IMR-90 (cell line): Measurements from ENCODE around the gene RPTOR. TPM values are rescaled to one million over a fixed set of nuclear protein-coding genes. Genes with fewer than 3 reads are reported as not detected.
A peak's percentile ranks its signal among the peaks of the same experiment; 100 is the strongest.

Experiments used
- ATAC-seq: fragments of 200-7000 bp; cut with Tn5 transposase; 2 replicates; pipeline ENCODE4 v1.9.1; 2020; ENCODE audit warnings: low read depth, mild to moderate bottlenecking, moderate library complexity
- BruUV-seq: library from RNA; stranded (reverse); fragments of 400-500 nt; replicated peaks from 2 replicates; lab custom pipeline; 2021; lab: Mats Ljungman, UMichigan
- CTCF ChIA-PET: fragments of 300-600 bp; formaldehyde crosslinking; extraction: SDS; loops from one replicate; lab custom pipeline; 2021; ENCODE audit warnings: antibody characterized with exemption; lab: Yijun Ruan, JAX
- POLR2A ChIA-PET: fragments of 300-600 bp; sonication (Branson Sonifier 250); formaldehyde crosslinking; loops from one replicate; lab custom pipeline; 2022; ENCODE audit warnings: antibody characterized with exemption; ENCODE audit not compliant: unreplicated experiment; lab: Charles Lee
- DNase-seq: peaks from one replicate; pipeline ENCODE4 v3.0.0; 2013
- H2AFZ ChIP-seq: replicated peaks from 2 replicates; pipeline ENCODE3; 2013; ENCODE audit warnings: low read length, mild to moderate bottlenecking; ENCODE audit not compliant: poor library complexity
- H2AK5ac ChIP-seq: 2 replicates; pipeline ENCODE4 v1.6.1; 2013; ENCODE audit warnings: low read depth, low read length, inconsistent platforms
- H2AK9ac ChIP-seq: replicated peaks from 2 replicates; pipeline ENCODE3; 2013; ENCODE audit warnings: mild to moderate bottlenecking, low read depth, low read length, moderate library complexity; ENCODE audit not compliant: poor library complexity
- H2BK120ac ChIP-seq: 2 replicates; pipeline ENCODE4 v1.6.1; 2013; ENCODE audit warnings: low read depth, low read length, inconsistent platforms
- H2BK15ac ChIP-seq: 3 replicates; pipeline ENCODE4 v1.6.1; 2013; ENCODE audit warnings: low read depth, low read length, inconsistent platforms
- H2BK20ac ChIP-seq: 2 replicates; pipeline ENCODE4 v1.6.1; 2013; ENCODE audit warnings: low read depth, mild to moderate bottlenecking, inconsistent platforms, low read length, moderate library complexity
- H2BK5ac ChIP-seq: 2 replicates; pipeline ENCODE4 v1.6.1; 2013; ENCODE audit warnings: mild to moderate bottlenecking, low read depth, low read length, inconsistent platforms; ENCODE audit not compliant: poor library complexity, severe bottlenecking
- H3K14ac ChIP-seq: replicated peaks from 2 replicates; pipeline ENCODE4 v1.6.1; 2013; ENCODE audit warnings: low read depth, low read length, inconsistent platforms
- H3K18ac ChIP-seq: 2 replicates; pipeline ENCODE4 v1.6.1; 2013; ENCODE audit warnings: low read depth, low read length, control low read depth
- H3K23ac ChIP-seq: 2 replicates; pipeline ENCODE4 v1.6.1; 2013; ENCODE audit warnings: low read depth, low read length, inconsistent platforms
- H3K27ac ChIP-seq: 2 replicates; pipeline ENCODE4 v1.5.1; 2013; ENCODE audit warnings: mild to moderate bottlenecking, control low read depth, low read length; ENCODE audit not compliant: insufficient read depth
- H3K27me3 ChIP-seq: 2 replicates; pipeline ENCODE4 v1.6.1; 2013; ENCODE audit warnings: low read length; ENCODE audit not compliant: control insufficient read depth, insufficient read depth
- H3K36me3 ChIP-seq: 2 replicates; pipeline ENCODE4 v1.6.1; 2013; ENCODE audit warnings: low read length, mixed read lengths; ENCODE audit not compliant: control insufficient read depth, insufficient read depth
- H3K4ac ChIP-seq: 2 replicates; pipeline ENCODE4 v1.6.1; 2013; ENCODE audit warnings: low read depth, low read length, inconsistent platforms
- H3K4me1 ChIP-seq: 2 replicates; pipeline ENCODE4 v1.6.1; 2013; ENCODE audit warnings: low read length, mixed read lengths; ENCODE audit not compliant: control insufficient read depth, insufficient read depth
- H3K4me2 ChIP-seq: 2 replicates; pipeline ENCODE4 v1.6.1; 2013; ENCODE audit warnings: low read depth, mild to moderate bottlenecking, control low read depth, low read length, moderate library complexity
- H3K4me3 ChIP-seq: 2 replicates; pipeline ENCODE4 v1.5.1; 2013; ENCODE audit warnings: low read depth, mild to moderate bottlenecking, control low read depth, low read length, moderate library complexity; ENCODE audit not compliant: insufficient read depth
- H3K56ac ChIP-seq: 2 replicates; pipeline ENCODE4 v1.6.1; 2013; ENCODE audit warnings: low read length, inconsistent platforms; ENCODE audit not compliant: insufficient read depth; ENCODE audit errors: extremely low read depth
- H3K79me1 ChIP-seq, 2 experiments: 2 replicates each; pipeline ENCODE4 v1.6.1; 2013; ENCODE audit warnings: low read length in 2 of 2, inconsistent platforms in 1 of 2, low read depth in 1 of 2
- H3K9ac ChIP-seq: 2 replicates; pipeline ENCODE4 v1.6.1; 2013; ENCODE audit warnings: low read depth, low read length, control low read depth
- H3K9me1 ChIP-seq: 2 replicates; pipeline ENCODE4 v1.6.1; 2013; ENCODE audit warnings: low read length, inconsistent platforms; ENCODE audit not compliant: insufficient read depth
- H3K9me3 ChIP-seq: 2 replicates; pipeline ENCODE4 v1.6.1; 2013; ENCODE audit warnings: low read length; ENCODE audit not compliant: control insufficient read depth, insufficient read depth
- H4K20me1 ChIP-seq: 2 replicates; pipeline ENCODE4 v1.6.1; 2013; ENCODE audit warnings: low read length, inconsistent platforms; ENCODE audit not compliant: insufficient read depth
- H4K5ac ChIP-seq: 2 replicates; pipeline ENCODE4 v1.6.1; 2013; ENCODE audit warnings: mild to moderate bottlenecking, low read depth, low read length, control low read depth
- H4K8ac ChIP-seq, 2 experiments: 2 replicates each; pipeline ENCODE4 v1.6.1; 2013; ENCODE audit warnings: low read depth in 2 of 2, low read length in 2 of 2, control low read depth in 1 of 2, inconsistent platforms in 1 of 2
- H4K91ac ChIP-seq: 2 replicates; pipeline ENCODE4 v1.6.1; 2013; ENCODE audit warnings: low read depth, low read length, inconsistent platforms; ENCODE audit not compliant: insufficient read depth
- FOS ChIP-seq: fragments of 150-350 bp; IDR thresholded peaks from 2 replicates; pipeline ENCODE4 v1.6.1; 2016; ENCODE audit warnings: low read depth, low read length
- NFE2L2 ChIP-seq: fragments of 150-350 bp; IDR thresholded peaks from 2 replicates; pipeline ENCODE4 v1.6.1; 2016; ENCODE audit warnings: low read depth, mild to moderate bottlenecking, low read length
- RCOR1 ChIP-seq: IDR thresholded peaks from 2 replicates; pipeline ENCODE4 v1.6.1; 2012; ENCODE audit warnings: mild to moderate bottlenecking, low read length, improper control_type of control experiment; ENCODE audit not compliant: insufficient replicate concordance
- WGBS, 2 experiments: methylation state at CpG; one replicate each; pipeline versions ENCODE4 v1.1.5 to v1.1.7; 2013; ENCODE audit warnings: missing lambda C conversion rate in 2 of 2; ENCODE audit not compliant: insufficient read length in 1 of 2; ENCODE audit errors: extremely low coverage in 2 of 2; 5-methylcytosine and 5-hydroxymethylcytosine counted together
- dilution Hi-C: fragments of 300-500 bp; cut with HindIII; formaldehyde crosslinking; loops from one replicate; pipeline ENCODE4 v1.14.3; 2018; ENCODE audit warnings: low sequenced_read_pairs; ENCODE audit not compliant: unreplicated experiment
- in situ Hi-C: fragments of 300-500 bp; cut with MboI; formaldehyde crosslinking; loops from 3 replicates; pipeline ENCODE4 v1.14.3; 2019; ENCODE audit warnings: low sequenced_read_pairs, inconsistent platforms, mixed read lengths
- intact Hi-C: fragments of 100-400 bp; cut with micrococcal nuclease; formaldehyde crosslinking; loops from 2 replicates; pipeline ENCODE4 v1.10.0; 2022
- polyA plus RNA-seq, 3 experiments: library from polyadenylated mRNA; depleted of rRNA; stranded (reverse); fragments of >200 nt; gene quantifications; 2 replicates each; pipeline ENCODE4 v1.2.3, GENCODE V29; 2012; ENCODE audit warnings: low replicate concordance in 1 of 3
- total RNA-seq: library from RNA; depleted of rRNA; stranded (reverse); fragments of >200 nt; gene quantifications from 2 replicates; pipeline ENCODE4 v1.2.3, GENCODE V29; 2012

RPTOR gene
- total and polyA plus RNA-seq, 2 of the 4 experiments (the other 2 are of a cell fraction), result 10.8 to 14.7 TPM

DNA sequence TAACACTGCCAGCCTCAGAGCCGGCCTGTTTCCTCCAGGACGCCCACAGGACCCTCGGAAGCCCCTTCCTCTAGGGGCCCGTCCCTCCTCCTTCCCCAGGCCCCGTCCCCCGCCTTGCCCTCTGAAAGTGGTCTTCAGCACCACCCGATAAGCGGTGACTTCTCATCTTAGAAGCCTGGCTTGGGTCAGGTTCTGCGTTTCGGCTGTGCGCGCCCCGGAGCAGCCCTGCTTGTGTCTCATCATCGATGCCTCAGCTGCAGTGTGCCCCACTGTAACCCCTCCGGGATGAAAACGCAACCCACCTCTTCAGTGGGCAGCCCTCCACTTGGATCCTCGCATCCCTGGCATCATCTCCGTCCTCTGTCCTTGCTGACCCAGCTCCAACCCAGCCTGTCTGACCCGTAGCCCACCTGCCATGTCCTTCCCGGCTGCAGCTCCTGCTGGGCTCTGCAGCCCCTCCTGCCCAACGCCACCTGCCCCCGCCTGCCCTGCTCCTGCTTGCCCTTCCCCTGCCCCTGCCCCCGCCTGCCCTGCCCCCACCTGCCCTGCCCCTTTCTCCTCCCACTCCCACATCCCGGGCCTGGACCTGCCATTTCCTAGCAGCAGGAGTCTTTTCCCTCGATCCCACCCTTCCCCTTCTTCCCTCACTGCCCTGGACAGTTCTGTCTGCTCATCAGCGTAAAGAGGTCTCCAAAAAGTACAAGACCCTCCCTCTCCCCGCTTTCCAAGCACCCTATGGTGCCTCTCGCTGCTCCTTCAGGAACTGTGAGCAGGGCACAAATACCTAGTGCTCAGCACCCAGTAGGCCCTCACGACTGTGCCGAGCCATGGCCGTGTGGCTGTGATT, 334.5 kb downstream of the RPTOR start:
- Histone ChIP-seq H3K23ac (no peak overlapping the region), H3K4ac (peak overlapping the region; percentile 27; the same call in 1 of the 2 replicates), H4K91ac (no peak overlapping the region), H3K4me2 (no peak overlapping the region), H3K9me3 (no peaks in the 10 kb centered on the region), H2BK20ac (no peak overlapping the region), H3K56ac (no peak overlapping the region), H3K9ac (no peak overlapping the region), H3K27ac (no peak overlapping the region), H3K9me1 (peaks cover 10% of the 10 kb centered on the region), H4K5ac (no peak overlapping the region), H3K14ac (no peak overlapping the region; the same call in 1 of the 2 replicates), H2BK5ac (no peak overlapping the region), H3K4me1 (no peaks in the 10 kb centered on the region), H2AFZ (peak overlapping the region; percentile 33), H3K18ac (no peak overlapping the region), H3K36me3 (peaks cover 37% of the 10 kb centered on the region), H2AK5ac (no peak overlapping the region), H2BK120ac (no peak overlapping the region), H3K79me1 (peaks cover 0 to 6% of the 10 kb centered on the region in 2 experiments; a peak in 2 of 4 replicates), H3K4me3 (no peak overlapping the region), H2AK9ac (no peak overlapping the region), H3K27me3 (no peaks in the 10 kb centered on the region), H2BK15ac (no peak overlapping the region), H4K20me1 (no peaks in the 10 kb centered on the region), H4K8ac (no peak overlapping the region)
- in situ Hi-C loops (loop anchor here (10.0 kb wide), 1 partner anchor 454 kb away; no protein-coding TSS in a partner anchor), dilution Hi-C loops (no loop called here), intact Hi-C loops (no loop called here)
- BruUV-seq, result no TSS peak
- ChIA-PET POLR2A (no interaction called here), CTCF (no interaction called here)
- ATAC-seq (no peak), DNase-seq (no peak)
- WGBS, 2 experiments, result 91% methylated on average over 16 of the region's 31 CpGs; no CpG with 5 or more reads in 1 of the 2 experiments
- TF ChIP-seq RCOR1 (no peak), NFE2L2 (no peak), FOS (no peak)
